Measurements from ENCODE around the gene MDH2. TPM values are rescaled to one million over a fixed set of nuclear protein-coding genes. Genes with fewer than 3 reads are reported as not detected.

MDH2 gene
- total RNA-seq, 1 experiment from 2014 or later, result 313 TPM

GRCh38 chr7:76074972-76075370 is 27.1 kb downstream of the MDH2 start:
- Histone ChIP-seq H3K27me3 (replicated peaks; ENCODE audit: control insufficient read depth, insufficient read depth, low read length) (no peaks in the 10 kb centered on the region), H3K36me3 (ENCODE audit: control insufficient read depth, insufficient read depth, low read length) (no peaks in the 10 kb centered on the region), H3K4me3 (ENCODE audit: low read depth, low read length) (no peak overlapping the region), H3K4me1 (no peaks in the 10 kb centered on the region), H3K9me3 (no peaks in the 10 kb centered on the region)
- Mint-ChIP-seq H3K4me1 (ENCODE audit: low read depth, unreplicated experiment) (no peaks in the 10 kb centered on the region), H3K9me3 (ENCODE audit: unreplicated experiment) (no peaks in the 10 kb centered on the region), H3K36me3 (ENCODE audit: insufficient read depth, unreplicated experiment) (no peaks in the 10 kb centered on the region), H3K4me3 (ENCODE audit: unreplicated experiment) (no peak overlapping the region), H3K27ac (ENCODE audit: unreplicated experiment) (no peak overlapping the region), H3K27me3 (ENCODE audit: insufficient read depth, unreplicated experiment) (peaks cover under 1% of the 10 kb centered on the region)
- no peak for DNase-seq
- BruUV-seq (replicated peaks), result no TSS peak
- ChIA-PET POLR2A (no interaction called here), CTCF (no interaction called here)
- no peak for TF ChIP-seq CTCF (IDR thresholded peaks at IDR 0.05; ENCODE audit: insufficient read depth in 1 of 2, low read depth in 1 of 2, low read length in 1 of 2, severe bottlenecking in 1 of 2, unreplicated experiment in 1 of 2)
- intact Hi-C loops (cut with micrococcal nuclease; ENCODE audit: unreplicated experiment), result no loop called here

GRCh38 chr7:76076995-76077394 is 29.1 kb downstream of the MDH2 start:
- no peaks in the 10 kb centered on the region for H3K4me1 ChIP-seq
- CTCF ChIA-PET, result no interaction called here
- POLR2A ChIA-PET, result no interaction called here
- intact Hi-C loops (cut with micrococcal nuclease; ENCODE audit: unreplicated experiment), result no loop called here
- TF ChIP-seq CTCF (IDR thresholded peaks at IDR 0.05; ENCODE audit: insufficient read depth in 1 of 2, low read depth in 1 of 2, low read length in 1 of 2, severe bottlenecking in 1 of 2, unreplicated experiment in 1 of 2), result no peak
- Mint-ChIP-seq H3K4me1 (ENCODE audit: low read depth, unreplicated experiment) (no peaks in the 10 kb centered on the region), H3K27ac (ENCODE audit: unreplicated experiment) (no peak overlapping the region), H3K36me3 (ENCODE audit: insufficient read depth, unreplicated experiment) (no peaks in the 10 kb centered on the region), H3K9me3 (ENCODE audit: unreplicated experiment) (no peaks in the 10 kb centered on the region), H3K4me3 (ENCODE audit: unreplicated experiment) (no peak overlapping the region), H3K27me3 (ENCODE audit: insufficient read depth, unreplicated experiment) (peaks cover 4% of the 10 kb centered on the region)
- H3K9me3 ChIP-seq, result no peaks in the 10 kb centered on the region
- no TSS peak for BruUV-seq (replicated peaks)
- no peaks in the 10 kb centered on the region for H3K36me3 ChIP-seq (ENCODE audit: control insufficient read depth, insufficient read depth, low read length)
- no peak for DNase-seq
- no peaks in the 10 kb centered on the region for H3K27me3 ChIP-seq (replicated peaks; ENCODE audit: control insufficient read depth, insufficient read depth, low read length)
- no peak overlapping the region for H3K4me3 ChIP-seq (ENCODE audit: low read depth, low read length)

- no peak for DNase-seq
- no peaks in the 10 kb centered on the region for H3K9me3 Mint-ChIP-seq (ENCODE audit: unreplicated experiment)
- H3K4me1 Mint-ChIP-seq (ENCODE audit: low read depth, unreplicated experiment), result no peaks in the 10 kb centered on the region
- Histone ChIP-seq H3K36me3 (ENCODE audit: control insufficient read depth, insufficient read depth, low read length) (no peaks in the 10 kb centered on the region), H3K4me3 (ENCODE audit: low read depth, low read length) (no peak overlapping the region), H3K4me1 (no peaks in the 10 kb centered on the region), H3K27me3 (replicated peaks; ENCODE audit: control insufficient read depth, insufficient read depth, low read length) (no peaks in the 10 kb centered on the region), H3K9me3 (no peaks in the 10 kb centered on the region)
- POLR2A ChIA-PET, result no interaction called here
- BruUV-seq (replicated peaks), result no TSS peak
- no peak overlapping the region for H3K27ac Mint-ChIP-seq (ENCODE audit: unreplicated experiment)
- intact Hi-C loops (cut with micrococcal nuclease; ENCODE audit: unreplicated experiment), result no loop called here
- TF ChIP-seq CTCF (IDR thresholded peaks at IDR 0.05; ENCODE audit: insufficient read depth in 1 of 2, low read depth in 1 of 2, low read length in 1 of 2, severe bottlenecking in 1 of 2, unreplicated experiment in 1 of 2), result no peak
- H3K4me3 Mint-ChIP-seq (ENCODE audit: unreplicated experiment), result no peak overlapping the region
- CTCF ChIA-PET, result interaction anchor here (0.7 kb wide), 1 partner anchor 185 kb away, joined by 3 read pairs; no protein-coding TSS in a partner anchor
- H3K27me3 Mint-ChIP-seq (ENCODE audit: insufficient read depth, unreplicated experiment), result peaks cover 4% of the 10 kb centered on the region
- no peaks in the 10 kb centered on the region for H3K36me3 Mint-ChIP-seq (ENCODE audit: insufficient read depth, unreplicated experiment)
Observed at GRCh38 chr7:76077435-76077834, 29.5 kb downstream of the MDH2 start.

Data from Caco-2 (cell line).